Measurements from ENCODE around the gene MYPOP.

DNA sequence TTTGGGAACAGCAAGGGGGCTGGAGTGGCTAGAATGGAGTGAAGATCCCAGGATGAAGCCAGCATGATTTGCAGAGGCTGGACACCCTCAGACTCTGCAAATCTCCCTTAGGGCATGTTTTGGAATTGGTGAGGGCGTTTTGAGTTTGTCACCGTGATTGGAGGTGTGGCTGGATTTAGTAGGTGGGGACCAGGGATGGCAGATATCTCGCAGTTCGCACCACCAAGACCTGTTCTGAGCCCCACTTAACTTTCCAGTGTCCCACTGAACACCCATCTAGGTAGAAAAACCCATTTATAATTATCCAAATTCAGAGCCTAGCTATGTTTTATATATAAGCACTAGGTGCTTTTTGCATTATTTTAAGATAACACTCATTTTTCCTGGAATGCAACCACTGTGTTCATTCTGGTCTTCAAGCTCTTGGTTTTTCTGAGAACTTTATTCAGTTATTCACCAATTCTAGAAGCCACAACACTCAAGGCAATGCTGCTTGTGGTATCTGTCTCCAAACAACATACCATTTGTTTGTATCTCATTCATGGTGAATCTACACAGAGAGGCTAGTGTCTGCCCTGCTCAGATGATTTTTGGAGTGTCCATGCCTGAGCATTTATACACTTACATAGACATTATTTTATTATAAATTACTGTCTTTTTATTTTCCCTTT lies 15.1 kb upstream of the MYPOP start:
- TF ChIP-seq OVOL3 (tag by site-specific recombination; IDR thresholded peaks at IDR 0.05) (no peak), ZNF629 (tag by site-specific recombination; IDR thresholded peaks at IDR 0.05) (no peak), CTCF (tag by site-specific recombination; IDR thresholded peaks at IDR 0.05) (no peak), PATZ1 (tag by site-specific recombination; IDR thresholded peaks at IDR 0.05) (no peak), BCL6B (tag by site-specific recombination; IDR thresholded peaks at IDR 0.05) (no peak), YY1 (tag by site-specific recombination; IDR thresholded peaks at IDR 0.05) (no peak)
